ENCODE results near the gene CATSPERZ.

CATSPERZ gene

DNA sequence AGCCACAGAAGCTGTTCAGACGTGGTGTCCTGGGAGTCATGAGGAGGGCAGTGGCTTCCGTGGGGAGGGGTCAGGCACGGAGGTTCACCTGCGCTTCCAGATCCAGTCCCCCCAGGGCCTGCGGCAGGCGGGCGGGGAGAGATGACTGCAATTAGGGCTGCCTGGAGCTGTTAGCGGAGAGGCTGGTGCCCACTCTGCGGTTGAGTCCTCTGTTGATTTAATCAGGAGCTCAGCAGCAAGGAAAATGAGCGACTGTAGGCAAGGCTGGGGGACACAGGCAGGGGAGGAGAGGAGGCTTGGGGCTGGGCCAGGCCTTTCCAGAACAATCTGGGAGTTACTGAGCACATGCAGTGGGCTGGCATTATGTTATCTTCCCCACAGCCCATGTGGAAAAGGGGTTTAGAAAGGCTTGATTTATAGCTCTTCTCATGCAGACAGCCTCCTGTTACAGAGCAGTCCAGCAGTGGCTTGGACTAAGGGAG is 35.7 kb upstream of the CATSPERZ start:
- no peak for DNase-seq (ENCODE audit: low spot score)

DNA sequence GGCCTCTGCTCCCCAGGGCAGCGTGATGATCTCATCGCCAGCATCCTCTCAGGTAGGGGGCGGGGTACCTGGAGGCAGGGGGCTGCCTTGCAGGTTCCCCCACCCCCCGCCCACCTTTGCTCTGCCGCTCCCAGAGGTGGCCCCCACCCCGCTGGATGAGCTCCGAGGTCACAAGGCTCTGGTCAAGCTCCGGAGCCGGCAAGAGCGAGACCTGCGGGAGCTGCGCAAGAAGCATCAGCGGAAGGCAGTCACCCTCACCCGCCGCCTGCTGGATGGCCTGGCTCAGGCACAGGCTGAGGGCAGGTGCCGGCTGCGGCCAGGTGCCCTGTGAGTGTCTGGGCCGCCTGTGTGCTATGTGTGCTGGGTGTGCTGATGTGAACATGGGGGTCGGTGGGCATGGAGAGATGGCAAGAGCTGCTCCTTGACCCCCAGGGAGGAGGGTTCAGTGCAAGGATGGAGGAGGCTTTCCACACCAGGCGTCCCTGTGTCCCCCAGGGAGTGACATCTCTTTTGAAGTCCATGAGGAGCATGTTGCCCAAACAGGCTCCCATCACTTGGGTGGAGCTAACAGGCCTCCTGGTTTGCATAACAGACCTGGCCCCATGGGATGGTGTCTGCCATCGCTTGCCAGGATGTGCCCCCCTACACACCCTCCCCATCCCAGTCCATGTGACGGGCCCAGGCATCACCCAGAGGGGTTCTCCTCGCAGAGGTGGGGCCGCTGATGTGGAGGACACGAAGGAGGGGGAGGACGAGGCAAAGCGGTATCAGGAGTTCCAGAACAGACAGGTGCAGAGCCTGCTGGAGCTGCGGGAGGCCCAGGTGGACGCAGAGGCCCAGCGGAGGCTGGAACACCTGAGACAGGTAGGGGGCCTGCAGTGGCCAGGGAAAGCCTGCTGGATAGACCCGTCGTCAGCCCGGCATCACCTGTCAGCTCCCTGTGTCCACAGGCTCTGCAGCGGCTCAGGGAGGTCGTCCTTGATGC is 34.7 kb upstream of the CATSPERZ start:
- DNase-seq (ENCODE audit: low spot score): no peak

DNA sequence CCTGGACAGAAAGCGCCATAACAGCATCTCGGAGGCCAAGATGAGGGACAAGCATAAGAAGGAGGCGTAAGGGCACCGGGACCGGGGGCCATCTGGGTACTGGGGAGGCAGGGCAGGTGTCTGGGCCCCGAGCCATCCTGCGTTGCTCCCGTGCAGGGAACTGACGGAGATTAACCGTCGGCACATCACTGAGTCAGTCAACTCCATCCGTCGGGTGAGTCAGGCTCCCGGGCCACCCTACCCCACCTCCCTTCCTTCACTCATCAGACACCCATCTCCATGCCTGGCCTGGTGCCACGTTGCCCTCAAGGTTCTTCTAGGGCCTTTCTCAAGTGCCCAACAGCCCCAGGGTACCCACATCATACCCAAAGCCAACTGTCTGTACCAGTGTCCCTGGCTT is 33.8 kb upstream of the CATSPERZ start:
- no peak for DNase-seq (ENCODE audit: low spot score)

DNA sequence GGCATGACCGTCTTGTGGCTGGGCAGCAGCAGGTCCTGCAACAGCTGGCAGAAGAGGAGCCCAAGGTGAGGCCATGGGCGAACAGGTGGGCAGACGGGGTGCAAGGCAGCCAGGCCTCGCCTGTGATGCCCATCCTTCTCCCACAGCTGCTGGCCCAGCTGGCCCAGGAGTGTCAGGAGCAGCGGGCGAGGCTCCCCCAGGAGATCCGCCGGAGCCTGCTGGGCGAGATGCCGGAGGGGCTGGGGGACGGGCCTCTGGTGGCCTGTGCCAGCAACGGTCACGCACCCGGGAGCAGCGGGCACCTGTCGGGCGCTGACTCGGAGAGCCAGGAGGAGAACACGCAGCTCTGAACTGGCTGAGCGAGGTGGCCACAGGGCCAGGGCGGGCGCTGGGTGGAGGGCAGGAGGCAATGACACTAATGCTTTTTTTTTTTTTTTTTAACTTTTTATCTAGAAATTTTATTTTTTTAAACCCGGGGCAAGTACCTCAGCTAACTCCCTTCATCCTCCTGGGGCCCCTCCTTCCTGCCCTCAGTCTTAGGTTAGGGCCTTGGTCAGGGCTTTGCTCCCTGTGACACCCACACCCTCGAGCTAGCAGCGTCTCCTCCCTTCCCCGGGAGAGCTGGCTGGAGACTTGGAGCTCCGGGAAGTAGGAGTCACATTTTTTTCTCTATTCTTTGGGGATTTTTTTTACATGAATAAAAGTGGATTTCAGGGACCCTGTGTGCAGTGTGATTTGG is 32.8 kb upstream of the CATSPERZ start:
- DNase-seq (ENCODE audit: low spot score): no peak

DNA sequence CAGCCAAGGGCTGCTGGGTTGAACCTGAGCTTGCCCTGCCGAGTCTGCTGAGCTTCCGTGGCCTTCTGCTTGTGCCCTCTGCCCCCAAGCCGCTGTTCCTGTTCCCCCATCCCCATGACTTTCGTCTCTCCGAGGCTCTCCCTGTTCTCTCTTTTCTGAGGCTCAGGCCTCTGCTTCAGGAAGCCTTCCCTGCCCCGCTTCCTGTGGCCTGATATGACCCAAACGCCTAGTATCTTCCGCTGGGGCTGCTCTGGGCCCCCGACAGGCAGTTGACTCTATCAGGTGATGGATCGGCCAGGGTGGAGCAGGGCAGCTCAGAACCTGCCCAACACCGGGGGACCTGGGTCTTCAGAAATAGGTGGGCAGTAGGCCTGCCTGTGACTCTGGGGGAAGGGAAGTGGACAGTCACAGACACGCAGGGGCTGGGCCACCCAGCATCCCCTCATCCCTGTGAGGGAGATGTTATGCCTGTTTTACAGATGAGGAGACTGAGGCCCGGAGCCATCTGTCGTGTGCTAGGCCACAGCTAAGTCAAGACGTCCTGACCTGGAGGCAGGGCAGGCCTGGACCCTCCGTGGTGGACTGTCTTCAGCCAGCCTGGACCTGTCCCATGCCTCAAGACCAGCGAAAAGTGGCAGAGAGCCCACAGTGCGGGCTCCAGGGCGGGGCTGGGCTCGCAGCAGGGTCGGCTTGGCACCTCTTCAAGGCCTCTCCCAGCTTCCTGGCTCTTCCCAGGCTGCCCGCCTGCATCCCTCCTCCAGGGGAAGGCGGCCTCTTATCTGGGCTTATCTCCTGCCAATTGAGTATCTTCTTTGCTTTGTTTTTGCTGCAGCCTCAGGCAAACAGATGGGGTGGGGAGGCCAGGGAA is 31.9 kb upstream of the CATSPERZ start:
- DNase-seq (ENCODE audit: low spot score): no peak

DNA sequence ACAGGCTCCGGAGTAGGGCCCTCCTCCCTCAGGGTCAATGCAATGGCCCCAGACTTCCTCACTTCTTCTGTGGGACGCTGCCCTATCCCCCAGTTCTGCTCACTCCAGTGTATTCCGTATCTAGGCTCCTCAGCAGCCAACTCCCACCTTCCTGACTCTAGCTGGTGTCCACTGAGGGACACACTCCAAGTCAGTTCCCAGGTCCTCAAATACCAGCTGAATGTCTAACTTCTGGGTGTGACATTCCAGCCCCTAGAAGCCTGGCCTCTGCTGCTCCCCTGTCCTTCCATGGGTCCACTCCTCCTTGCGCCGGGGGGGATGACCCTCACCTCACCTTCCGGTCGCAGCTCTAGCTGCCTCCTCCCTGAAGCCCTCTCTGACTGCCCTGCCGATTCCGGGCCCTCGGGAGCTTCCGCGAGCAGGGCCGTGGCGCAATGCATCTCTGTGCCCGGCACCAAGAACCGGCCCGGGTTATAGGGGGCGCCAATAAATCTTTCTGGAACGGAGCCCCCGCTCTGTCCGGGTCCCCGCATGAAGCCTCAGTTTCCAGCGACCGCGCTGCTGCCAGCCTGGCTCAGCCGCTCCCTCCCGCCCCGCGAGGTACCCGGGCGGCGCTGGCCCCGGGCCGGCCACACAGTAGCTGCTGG is 31.1 kb upstream of the CATSPERZ start:
- no peak for DNase-seq (ENCODE audit: low spot score)

DNA sequence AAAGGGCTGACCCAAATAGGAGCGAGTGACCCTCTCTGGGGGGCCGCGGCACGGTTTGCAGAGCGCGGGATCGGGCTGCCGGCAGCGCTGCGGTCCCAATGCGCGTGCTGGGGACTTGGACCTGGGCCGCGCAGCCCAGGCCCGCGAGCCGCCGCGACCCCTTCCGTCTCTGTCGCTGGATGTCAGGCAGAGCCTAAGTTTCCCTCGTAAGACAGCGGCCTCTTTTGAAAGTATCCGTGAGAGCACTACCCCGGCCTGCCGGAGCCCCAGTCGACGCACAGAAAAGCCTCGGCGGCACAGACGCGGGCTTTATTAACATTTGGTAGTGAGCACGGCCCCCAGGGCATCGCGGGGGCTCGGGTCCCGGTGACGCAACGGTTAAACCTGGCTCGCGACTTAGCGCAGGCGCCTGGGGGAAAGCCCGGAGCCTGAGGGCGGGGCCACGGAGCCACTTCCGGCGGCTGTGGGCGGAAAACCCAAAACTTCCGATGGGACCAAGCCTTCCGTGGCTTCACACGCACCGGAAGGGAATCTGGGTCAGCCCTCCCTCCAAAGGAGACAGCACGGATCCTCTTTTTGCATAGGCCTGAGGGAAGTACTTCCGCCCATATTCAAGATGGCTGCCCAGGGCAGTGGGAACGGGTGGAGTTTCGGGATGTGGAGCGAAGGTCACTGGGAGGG is 30.5 kb upstream of the CATSPERZ start:
- peak; percentile 86 for DNase-seq (ENCODE audit: low spot score)

DNA sequence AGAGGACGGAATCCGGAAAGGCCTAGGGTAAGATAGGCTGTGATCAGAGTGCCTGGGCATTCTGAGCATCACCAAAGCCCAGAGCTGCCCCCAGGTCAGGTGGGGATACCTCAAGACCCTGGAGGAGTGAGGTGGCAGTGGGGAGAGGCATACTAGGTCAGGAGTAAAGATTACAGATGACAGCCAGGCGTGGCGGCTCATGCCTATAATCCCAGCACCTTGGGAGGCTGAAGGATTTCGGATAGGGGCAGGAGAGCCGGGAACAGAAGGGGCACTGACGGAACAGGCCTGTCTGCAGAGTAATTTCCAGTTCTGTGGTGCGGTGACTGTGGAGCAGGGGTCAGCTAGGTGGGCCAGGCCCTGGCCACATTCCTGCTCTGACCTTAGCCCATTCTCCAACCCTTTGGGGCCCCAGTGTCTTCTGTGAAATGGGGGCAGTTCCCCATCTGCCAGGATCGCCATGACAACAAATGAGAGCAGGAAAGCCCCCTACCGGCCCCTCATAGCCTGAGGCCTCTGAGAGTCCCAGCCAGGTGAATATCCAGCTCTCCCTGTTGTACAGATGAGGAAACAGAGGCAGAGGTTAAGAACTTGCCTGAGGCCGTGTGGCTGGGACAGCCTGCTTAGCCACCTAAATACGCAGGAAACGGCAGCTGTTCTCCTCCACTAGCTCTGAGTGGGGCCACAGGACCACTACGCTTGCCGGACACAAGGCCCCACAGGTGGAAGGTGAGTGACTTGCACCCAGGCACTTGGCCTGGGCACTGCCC is 24.9 kb upstream of the CATSPERZ start:
- no peak for DNase-seq (ENCODE audit: low spot score)

DNA sequence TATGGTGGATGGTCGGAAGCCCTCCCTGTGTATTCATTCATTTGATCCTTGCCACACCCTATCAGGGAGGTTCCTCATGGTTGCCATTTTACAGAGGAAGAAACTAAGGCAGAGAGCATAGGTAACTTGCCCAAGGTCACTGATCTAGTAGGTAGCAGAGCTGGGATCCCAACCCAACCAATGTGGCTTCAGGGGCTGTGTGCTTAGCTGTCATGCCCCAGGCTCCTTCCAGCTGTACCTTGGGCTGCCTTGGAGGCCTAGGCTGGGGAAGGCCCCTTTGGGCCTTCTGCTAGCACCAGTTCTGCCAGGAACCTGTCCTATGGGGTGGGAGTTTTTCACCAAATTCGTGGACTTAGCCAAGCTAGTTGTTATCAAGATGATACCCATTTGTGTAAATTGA is 24.3 kb upstream of the CATSPERZ start:
- no peak for DNase-seq (ENCODE audit: low spot score)

DNA sequence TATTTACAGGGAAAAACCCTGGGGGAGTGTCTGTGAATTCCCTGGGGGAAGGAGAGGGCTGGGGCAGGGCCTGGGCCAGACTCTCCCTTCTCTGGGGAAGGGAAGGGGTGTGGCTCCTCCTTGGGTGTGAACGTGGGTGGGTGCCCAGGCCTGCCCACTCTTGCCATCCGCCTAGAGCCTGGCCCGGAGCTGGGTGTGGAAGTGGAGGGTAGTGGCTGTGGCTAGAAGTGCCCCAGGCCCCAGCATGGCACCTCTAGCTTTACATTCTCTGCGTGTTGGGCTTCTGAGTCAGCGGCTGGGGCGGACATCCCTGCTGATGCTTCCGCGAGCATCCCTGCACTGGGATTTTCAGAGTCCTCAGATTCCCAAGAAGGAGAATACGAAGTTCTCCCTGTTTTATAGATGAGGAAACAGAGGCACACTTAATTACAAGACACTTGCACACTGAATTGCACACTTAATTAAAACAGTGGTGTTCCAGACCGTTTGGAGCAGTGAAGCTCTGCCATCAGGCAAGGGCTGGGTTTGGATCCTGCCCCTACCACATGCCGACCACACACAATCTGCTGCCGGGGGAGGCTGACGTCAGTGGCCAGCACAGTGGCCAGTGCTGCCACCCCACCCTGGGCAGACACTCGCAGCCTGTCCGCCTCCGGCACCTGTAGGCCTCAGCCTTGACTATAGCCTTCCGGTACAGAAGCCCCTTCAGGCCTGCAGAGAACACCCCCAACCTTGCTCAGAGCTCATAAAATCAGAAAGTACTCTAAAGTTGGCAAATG is 23.3 kb upstream of the CATSPERZ start:
- DNase-seq (ENCODE audit: low spot score): no peak

DNA sequence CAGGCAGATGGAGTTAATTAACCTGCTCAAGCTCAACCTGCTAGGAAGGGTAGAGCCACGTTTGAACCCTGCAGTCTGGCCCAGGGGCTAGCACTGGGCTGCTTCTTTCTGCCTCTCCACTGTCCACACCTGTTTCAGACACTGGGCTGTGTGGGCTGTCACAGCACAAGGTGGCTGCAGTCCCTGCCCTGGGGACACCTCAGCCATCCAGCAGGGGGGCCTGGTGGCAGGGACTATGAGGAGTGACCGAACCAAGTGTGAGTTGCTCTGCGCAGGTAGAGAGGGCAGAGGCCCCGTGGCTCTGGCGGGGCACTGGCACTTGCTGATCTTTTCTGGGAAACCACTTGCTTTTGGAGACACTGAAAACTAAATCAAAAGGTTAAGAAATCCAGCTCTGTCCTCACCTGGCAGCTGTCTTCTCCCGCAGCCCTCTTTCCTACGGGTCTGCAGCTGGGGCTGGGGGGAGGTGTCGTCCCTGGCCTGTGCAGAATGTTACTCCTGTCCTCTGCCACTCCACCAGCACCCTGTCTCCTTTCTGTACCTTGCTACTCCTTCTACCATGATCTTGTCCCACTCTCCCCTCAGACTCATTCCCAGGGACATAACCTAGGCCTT is 21.5 kb upstream of the CATSPERZ start:
- DNase-seq (ENCODE audit: low spot score): no peak

DNA sequence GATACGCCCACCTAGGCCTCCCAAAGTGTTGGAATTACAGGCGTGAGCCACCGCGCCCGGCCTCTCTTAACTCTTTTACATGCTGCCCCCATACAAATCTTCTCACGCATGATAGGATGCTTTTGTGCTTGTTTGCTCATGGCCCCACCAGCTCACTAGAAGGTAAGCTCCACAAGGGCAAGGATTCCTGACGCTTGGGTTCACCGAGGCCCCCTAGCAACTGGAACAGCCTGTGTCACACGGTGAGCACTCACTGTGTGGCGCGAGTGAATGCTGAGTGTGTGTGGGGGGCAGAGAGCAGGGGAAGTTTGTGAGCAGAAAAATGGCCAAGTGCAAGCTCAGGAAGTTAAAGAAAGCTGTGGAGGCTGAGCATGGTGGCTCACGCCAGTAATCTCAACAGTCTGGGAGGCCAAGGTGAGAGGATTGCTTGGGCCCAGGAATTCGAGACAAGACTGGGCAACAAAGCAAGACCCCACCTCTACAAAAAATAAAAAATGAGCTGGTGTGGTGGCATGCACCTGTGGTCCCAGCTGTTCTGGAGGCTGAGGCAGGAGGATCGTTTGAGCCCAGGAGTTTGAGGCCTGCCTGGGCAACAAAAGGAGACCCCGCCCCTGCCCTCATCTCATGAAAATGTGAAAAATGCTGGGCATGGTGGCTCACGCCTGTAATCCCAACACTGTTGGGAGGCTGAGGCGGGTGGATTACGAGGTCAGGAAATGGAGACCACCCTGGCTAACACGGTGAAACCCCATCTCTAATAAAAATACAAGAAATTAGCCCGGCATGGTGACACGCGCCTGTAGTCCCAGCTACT is 18.0 kb upstream of the CATSPERZ start:
- no peak for DNase-seq (ENCODE audit: low spot score)

DNA sequence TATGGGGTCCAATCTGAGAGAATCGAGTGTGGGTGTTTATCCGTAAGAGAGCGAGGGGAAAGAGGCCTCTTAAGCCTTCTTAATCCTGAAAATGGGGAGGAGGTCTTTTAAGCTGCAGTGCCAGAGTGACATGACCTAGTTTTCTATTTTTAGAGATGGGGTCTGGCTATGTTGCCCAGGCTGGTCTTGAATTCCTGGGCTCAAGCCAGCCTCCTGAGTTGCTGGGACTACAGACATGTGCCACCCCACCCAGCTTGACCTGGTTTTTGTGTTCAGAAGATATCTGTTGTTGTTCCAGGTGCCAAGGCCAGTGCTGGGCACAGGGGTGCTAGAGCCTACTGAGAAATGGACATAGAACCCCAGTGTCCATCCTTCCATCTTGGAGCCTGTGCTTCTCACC is 17.1 kb upstream of the CATSPERZ start:
- DNase-seq (ENCODE audit: low spot score): no peak

DNA sequence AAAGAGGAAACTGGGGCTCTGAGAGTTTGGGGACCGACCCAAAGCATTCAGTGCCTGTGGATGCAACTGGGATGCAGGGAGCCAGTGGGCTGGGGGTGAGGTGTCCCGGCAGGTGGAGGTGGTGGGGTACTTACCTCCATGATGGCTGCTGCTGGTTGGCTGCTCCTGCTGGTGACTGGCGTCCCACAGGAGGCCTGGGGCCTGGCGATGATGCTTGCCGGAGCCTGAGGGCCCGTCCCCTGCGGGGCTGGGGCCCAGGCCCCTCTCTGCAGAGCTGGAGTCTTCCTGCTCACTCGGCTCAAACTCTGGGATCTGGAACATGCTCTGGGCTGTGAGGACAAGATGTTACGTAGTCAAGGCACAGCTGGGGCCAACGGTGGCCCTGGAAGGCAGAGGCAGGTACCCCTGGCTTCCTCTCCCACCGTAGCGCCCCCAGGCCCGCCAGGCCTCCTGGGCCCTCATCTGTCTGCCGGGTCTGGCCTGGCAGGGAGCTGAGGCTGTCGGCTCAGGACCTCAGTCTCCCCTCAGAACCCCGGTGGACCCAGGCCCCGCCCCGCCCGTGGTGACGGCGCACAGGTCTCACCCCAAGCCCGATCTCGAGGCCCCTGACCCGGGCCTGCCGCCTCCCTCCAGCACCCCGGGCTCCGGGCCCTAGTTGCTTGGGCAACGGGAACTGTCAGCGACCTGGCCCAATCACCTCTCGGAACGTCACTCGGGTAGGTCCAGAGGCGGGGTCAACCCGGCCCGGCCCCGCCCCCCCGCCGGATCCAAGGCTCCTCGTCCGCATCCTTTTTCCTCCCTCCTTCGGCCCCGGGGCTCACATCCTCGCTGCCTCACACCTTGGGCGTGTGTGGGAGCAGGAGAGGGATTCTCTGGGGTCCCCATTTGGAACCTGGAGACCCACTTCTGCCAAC is 15.9 kb upstream of the CATSPERZ start, which contains the start of gene BAD:
Gene BAD, minus strand, starts transcription at position 618 of the 914 bp plus-strand sequence. Its CDS starts 297 bp downstream, at position 321.
- peak; percentile 98 for DNase-seq (ENCODE audit: low spot score)

DNA sequence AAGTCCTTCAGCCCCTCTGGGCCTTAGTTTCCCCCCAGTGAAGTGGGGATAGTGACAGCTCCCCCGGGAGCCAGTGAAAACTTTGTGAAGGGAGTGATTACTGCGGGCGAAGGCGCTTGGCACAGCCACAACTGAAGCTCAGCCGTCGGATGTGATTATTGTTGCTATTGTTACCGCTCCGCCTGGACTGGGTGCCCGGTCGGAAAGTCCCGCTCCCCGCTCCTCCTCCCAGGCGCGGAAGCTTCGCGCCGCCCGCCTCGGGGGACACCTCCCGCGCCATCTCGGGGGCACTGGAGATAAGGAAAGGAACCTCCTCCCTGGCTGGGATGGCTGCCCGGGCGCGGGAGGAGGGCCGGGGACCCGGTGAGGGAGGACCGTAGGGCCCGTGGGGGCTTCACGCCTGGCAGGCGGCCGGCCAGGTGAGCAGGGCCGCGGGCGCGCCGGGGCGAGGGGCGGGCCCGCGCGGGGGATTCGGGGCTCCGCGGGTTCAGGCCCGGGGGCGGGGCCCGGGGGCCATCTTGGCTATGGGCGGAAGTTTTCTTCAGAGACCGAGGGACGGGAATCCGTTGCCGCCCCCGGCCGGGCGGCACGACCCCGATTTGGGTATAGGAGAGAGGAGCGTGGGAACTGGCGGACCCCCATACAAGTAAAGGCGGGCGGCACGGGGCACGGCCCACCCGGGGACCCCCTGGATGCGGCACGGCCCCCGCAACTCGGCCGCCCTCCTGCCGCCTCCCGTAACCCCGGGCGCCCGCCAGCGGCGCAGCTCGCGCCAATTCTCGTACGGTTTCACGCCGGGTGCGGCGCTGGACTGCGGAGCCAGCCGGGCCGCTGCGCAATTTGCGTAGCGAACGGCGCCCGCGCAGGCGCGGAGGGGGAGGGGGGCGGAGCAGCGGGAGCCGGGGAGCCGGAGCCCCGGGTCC is 14.9 kb upstream of the CATSPERZ start, which contains the start of gene GPR137:
Gene GPR137, plus strand, starts transcription at position 887 of the 923 bp plus-strand sequence. CDS start 677 bp downstream, outside the sequence.
- DNase-seq (ENCODE audit: low spot score): peak; percentile 94
